Stimulated activated naive CD8-positive, alpha-beta T cell treated with anti-CD3 and anti-CD28 coated beads, Interleukin-15, Interleukin-2, amounts not matched to agents 100 ng/mL and 50 ng/mL, for 24 hours (primary cell): ENCODE data around the gene LAMC1.
"Not testable (repeated sequence)": the region's sequence is repeated elsewhere in the genome, so short reads cannot be mapped to it uniquely, and the experiment has no call there.

ENCODE experiments used
- H3K27ac Mint-ChIP-seq: one replicate; pipeline ENCODE4 v1.8.0; 2021; ENCODE audit warnings: mild to moderate bottlenecking, mixed read lengths
- H3K27me3 Mint-ChIP-seq: one replicate; pipeline ENCODE4 v1.8.0; 2021; ENCODE audit warnings: mixed read lengths
- H3K36me3 Mint-ChIP-seq: one replicate; pipeline ENCODE4 v1.8.0; 2021; ENCODE audit warnings: low read depth, mixed read lengths
- H3K4me1 Mint-ChIP-seq: one replicate; pipeline ENCODE4 v1.8.0; 2021; ENCODE audit warnings: low read depth, mixed read lengths
- H3K4me3 Mint-ChIP-seq: one replicate; pipeline ENCODE4 v1.8.0; 2021; ENCODE audit warnings: mild to moderate bottlenecking, mixed read lengths
- H3K9me3 Mint-ChIP-seq: one replicate; pipeline ENCODE4 v1.8.0; 2021; ENCODE audit warnings: mixed read lengths

LAMC1 gene

GRCh38 chr1:183147735-183148134 is 124.5 kb downstream of the LAMC1 start:
- Mint-ChIP-seq H3K9me3 (no peaks in the 10 kb centered on the region), H3K27ac (no peak overlapping the region), H3K4me3 (no peak overlapping the region), H3K27me3 (peaks cover 5% of the 10 kb centered on the region), H3K4me1 (no peaks in the 10 kb centered on the region), H3K36me3 (no peaks in the 10 kb centered on the region)

GRCh38 chr1:183148599-183148998 is 125.4 kb downstream of the LAMC1 start:
- no peak overlapping the region for H3K4me3 Mint-ChIP-seq
- H3K36me3 Mint-ChIP-seq: no peaks in the 10 kb centered on the region
- H3K9me3 Mint-ChIP-seq: no peaks in the 10 kb centered on the region
- no peaks in the 10 kb centered on the region for H3K4me1 Mint-ChIP-seq
- H3K27ac Mint-ChIP-seq: no peak overlapping the region
- H3K27me3 Mint-ChIP-seq: peaks cover 8% of the 10 kb centered on the region

- Mint-ChIP-seq H3K4me3 (no peak overlapping the region), H3K27ac (no peak overlapping the region), H3K9me3 (no peaks in the 10 kb centered on the region), H3K27me3 (peaks cover 12% of the 10 kb centered on the region), H3K36me3 (no peaks in the 10 kb centered on the region), H3K4me1 (no peaks in the 10 kb centered on the region)
Measured at GRCh38 chr1:183149273-183149672, 126.1 kb downstream of the LAMC1 start.

GRCh38 chr1:183150032-183150431 is 126.8 kb downstream of the LAMC1 start:
- not testable (repeated sequence) for H3K36me3 Mint-ChIP-seq, H3K9me3 Mint-ChIP-seq, H3K27ac Mint-ChIP-seq, H3K4me1 Mint-ChIP-seq, H3K4me3 Mint-ChIP-seq
- H3K27me3 Mint-ChIP-seq: peaks cover 11% of the 10 kb centered on the region

DNA sequence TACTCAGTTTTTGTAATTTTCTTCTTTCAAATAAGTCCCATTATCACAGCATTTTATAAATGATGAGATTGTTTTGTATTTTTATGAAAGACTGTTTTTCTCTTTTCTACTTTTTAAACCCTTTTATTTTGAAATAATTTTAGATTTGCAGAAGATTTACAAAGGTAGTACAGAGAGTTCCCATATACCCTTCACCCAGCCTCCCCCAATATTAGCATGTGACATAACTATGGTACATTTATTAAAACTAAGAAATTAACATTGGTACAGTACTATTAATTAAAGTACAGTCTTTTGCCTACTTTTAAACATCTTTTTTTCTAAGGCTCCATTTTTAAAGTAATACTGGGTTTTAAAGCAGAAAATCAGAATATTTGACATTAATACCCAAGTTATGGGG is 127.2 kb downstream of the LAMC1 start:
- Mint-ChIP-seq H3K4me1 (no peaks in the 10 kb centered on the region), H3K36me3 (no peaks in the 10 kb centered on the region), H3K4me3 (no peak overlapping the region), H3K27me3 (peaks cover 11% of the 10 kb centered on the region), H3K27ac (no peak overlapping the region), H3K9me3 (no peaks in the 10 kb centered on the region)

DNA sequence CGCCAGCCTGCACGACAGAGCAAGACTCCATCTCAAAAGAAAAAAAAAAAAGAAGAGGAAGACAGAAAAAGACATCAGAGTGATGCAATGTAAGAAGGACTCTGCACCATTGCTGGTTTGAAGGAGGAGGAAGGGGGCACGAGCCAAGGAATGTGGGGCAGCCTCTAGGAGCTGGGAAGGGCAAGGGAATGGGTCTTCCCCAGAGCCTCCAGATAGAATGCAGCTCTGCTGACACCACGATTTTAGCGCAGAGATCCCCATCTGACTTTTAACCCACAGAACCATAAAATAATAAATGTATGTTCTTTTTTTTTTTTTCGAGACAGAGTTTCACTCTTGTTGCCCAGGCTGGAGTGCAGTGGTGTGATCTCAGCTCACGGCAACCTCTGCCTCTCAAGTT is 129.0 kb downstream of the LAMC1 start:
- no peak overlapping the region for H3K4me3 Mint-ChIP-seq
- no peaks in the 10 kb centered on the region for H3K9me3 Mint-ChIP-seq
- no peak overlapping the region for H3K27ac Mint-ChIP-seq
- H3K36me3 Mint-ChIP-seq: no peaks in the 10 kb centered on the region
- peaks cover 11% of the 10 kb centered on the region for H3K27me3 Mint-ChIP-seq
- no peaks in the 10 kb centered on the region for H3K4me1 Mint-ChIP-seq

GRCh38 chr1:183155939-183156338 is 132.7 kb downstream of the LAMC1 start:
- H3K36me3 Mint-ChIP-seq: no peaks in the 10 kb centered on the region
- H3K4me1 Mint-ChIP-seq: no peaks in the 10 kb centered on the region
- H3K4me3 Mint-ChIP-seq: no peak overlapping the region
- no peak overlapping the region for H3K27ac Mint-ChIP-seq
- peaks cover 11% of the 10 kb centered on the region for H3K27me3 Mint-ChIP-seq
- H3K9me3 Mint-ChIP-seq: no peaks in the 10 kb centered on the region

DNA sequence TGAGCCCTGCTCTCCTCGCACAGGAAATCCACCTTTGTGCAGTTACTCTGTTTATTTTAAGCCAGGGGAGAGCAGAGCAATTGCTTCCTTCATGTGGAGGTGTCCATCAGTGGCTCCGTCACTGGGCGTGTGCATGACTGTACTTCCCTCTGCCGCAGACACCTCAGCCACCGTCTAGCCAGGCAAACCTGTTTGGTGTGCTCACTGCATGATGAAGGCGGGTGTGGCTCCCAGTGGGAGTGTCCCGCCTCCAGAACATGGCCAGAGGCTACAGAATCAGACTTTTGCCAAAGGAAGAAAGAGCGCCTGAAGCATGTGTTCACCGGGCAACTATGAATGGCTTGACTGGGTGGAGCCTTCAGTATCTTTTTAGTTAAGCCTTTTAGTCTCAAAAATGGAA is 136.7 kb downstream of the LAMC1 start:
- Mint-ChIP-seq H3K27ac (no peak overlapping the region), H3K4me3 (no peak overlapping the region), H3K36me3 (no peaks in the 10 kb centered on the region), H3K9me3 (no peaks in the 10 kb centered on the region), H3K27me3 (no peaks in the 10 kb centered on the region), H3K4me1 (no peaks in the 10 kb centered on the region)

DNA sequence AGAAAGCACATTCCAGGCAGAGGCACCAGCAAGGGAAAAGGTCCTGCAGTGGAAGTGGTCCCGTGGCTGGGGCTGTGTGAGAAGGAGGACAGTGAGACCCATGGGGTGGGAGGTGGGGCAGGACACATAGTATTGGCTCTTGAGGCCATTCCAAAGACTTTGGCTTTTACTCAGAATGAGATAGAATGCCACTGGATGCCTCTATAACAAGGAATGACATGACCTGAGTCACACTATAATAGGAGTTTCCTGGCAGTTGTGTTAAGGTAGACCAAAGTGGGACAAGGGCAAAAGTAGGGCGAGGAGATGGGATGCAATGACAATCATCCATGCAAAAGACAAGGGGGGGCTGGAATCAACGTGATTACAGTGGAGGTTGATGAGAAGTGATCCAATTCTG is 138.2 kb downstream of the LAMC1 start:
- Mint-ChIP-seq H3K9me3 (no peaks in the 10 kb centered on the region), H3K36me3 (no peaks in the 10 kb centered on the region), H3K27me3 (no peaks in the 10 kb centered on the region), H3K27ac (no peak overlapping the region), H3K4me1 (no peaks in the 10 kb centered on the region), H3K4me3 (no peak overlapping the region)

DNA sequence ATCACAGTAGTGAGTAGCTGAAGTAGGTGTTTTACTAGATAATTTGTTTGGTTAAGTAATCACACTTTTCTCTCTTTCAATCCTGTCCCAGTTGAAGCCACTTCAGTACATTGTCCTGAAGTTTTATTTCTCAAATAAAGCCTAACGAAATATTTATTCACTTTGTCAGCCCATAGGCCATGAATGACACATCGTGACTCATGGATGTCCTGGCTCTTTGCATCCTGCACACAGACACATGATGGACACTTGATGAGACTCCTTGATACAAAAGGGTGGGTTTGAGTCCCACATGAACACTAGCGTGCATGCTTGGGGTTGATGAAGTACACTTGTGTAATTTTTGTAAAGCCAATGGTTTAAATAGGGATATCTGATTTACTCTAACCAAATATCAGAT is 140.1 kb downstream of the LAMC1 start:
- Mint-ChIP-seq H3K36me3 (no peaks in the 10 kb centered on the region), H3K27ac (no peak overlapping the region), H3K9me3 (no peaks in the 10 kb centered on the region), H3K4me3 (no peak overlapping the region), H3K27me3 (no peaks in the 10 kb centered on the region), H3K4me1 (no peaks in the 10 kb centered on the region)

DNA sequence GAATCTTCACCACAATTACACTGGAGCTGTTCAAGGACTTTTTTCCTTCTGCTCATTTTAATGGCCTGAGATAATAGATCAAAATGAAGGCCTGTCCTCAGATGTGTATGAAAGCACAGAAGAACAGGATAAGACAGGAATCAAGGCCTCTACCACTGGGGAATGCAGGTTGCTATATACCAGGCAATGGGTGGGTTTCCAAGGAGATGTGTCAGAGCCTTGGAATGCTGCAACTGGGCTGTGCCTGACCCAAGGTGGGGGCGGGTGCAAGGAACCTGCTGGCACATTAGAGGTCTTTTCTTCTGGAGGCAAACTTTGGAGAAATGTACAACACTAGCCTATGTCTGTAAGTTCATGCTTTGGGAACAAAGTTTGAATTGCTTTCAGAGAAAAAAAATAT is 141.1 kb downstream of the LAMC1 start:
- no peak overlapping the region for H3K27ac Mint-ChIP-seq
- H3K4me3 Mint-ChIP-seq: no peak overlapping the region
- H3K4me1 Mint-ChIP-seq: no peaks in the 10 kb centered on the region
- H3K9me3 Mint-ChIP-seq: no peaks in the 10 kb centered on the region
- peaks cover 4% of the 10 kb centered on the region for H3K27me3 Mint-ChIP-seq
- no peaks in the 10 kb centered on the region for H3K36me3 Mint-ChIP-seq

- H3K36me3 Mint-ChIP-seq: no peaks in the 10 kb centered on the region
- peaks cover 6% of the 10 kb centered on the region for H3K27me3 Mint-ChIP-seq
- no peak overlapping the region for H3K27ac Mint-ChIP-seq
- no peak overlapping the region for H3K4me3 Mint-ChIP-seq
- H3K4me1 Mint-ChIP-seq: no peaks in the 10 kb centered on the region
- H3K9me3 Mint-ChIP-seq: no peaks in the 10 kb centered on the region
Measured at GRCh38 chr1:183164963-183165362, 141.7 kb downstream of the LAMC1 start.

GRCh38 chr1:183165456-183165855 is 142.2 kb downstream of the LAMC1 start:
- H3K4me1 Mint-ChIP-seq: no peaks in the 10 kb centered on the region
- H3K27me3 Mint-ChIP-seq: peaks cover 7% of the 10 kb centered on the region
- no peaks in the 10 kb centered on the region for H3K36me3 Mint-ChIP-seq
- H3K27ac Mint-ChIP-seq: no peak overlapping the region
- no peak overlapping the region for H3K4me3 Mint-ChIP-seq
- no peaks in the 10 kb centered on the region for H3K9me3 Mint-ChIP-seq

DNA sequence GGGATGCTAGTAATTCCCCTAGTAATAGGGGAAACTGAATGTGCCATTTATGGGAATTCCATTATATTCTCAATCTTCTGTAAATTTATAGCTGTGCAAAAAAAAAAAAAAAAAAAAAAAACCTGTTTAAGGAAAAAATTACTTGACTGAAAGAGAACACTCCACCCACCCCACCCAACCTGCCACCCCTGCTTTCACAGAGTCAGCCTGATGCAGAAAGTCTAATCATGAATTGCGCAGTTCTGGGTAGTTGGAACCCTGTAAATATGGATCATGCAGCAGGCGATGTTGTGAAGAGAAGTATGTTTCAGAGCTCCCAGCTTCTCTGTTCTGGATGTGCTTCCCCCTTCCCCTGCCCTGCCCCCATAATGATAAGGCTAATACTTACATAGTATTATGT is 143.2 kb downstream of the LAMC1 start:
- no peaks in the 10 kb centered on the region for H3K4me1 Mint-ChIP-seq
- peaks cover 7% of the 10 kb centered on the region for H3K27me3 Mint-ChIP-seq
- no peak overlapping the region for H3K4me3 Mint-ChIP-seq
- H3K27ac Mint-ChIP-seq: no peak overlapping the region
- H3K36me3 Mint-ChIP-seq: no peaks in the 10 kb centered on the region
- H3K9me3 Mint-ChIP-seq: no peaks in the 10 kb centered on the region

GRCh38 chr1:183167676-183168075 is 144.5 kb downstream of the LAMC1 start:
- Mint-ChIP-seq H3K4me3 (no peak overlapping the region), H3K9me3 (no peaks in the 10 kb centered on the region), H3K27ac (no peak overlapping the region), H3K36me3 (no peaks in the 10 kb centered on the region), H3K4me1 (no peaks in the 10 kb centered on the region), H3K27me3 (peaks cover 7% of the 10 kb centered on the region)

GRCh38 chr1:183168308-183168707 is 145.1 kb downstream of the LAMC1 start:
- no peak overlapping the region for H3K27ac Mint-ChIP-seq
- H3K4me1 Mint-ChIP-seq: no peaks in the 10 kb centered on the region

GRCh38 chr1:183173828-183174227 is 150.6 kb downstream of the LAMC1 start:
- no peak overlapping the region for H3K27ac Mint-ChIP-seq
- H3K4me3 Mint-ChIP-seq: no peak overlapping the region
- no peaks in the 10 kb centered on the region for H3K4me1 Mint-ChIP-seq
- peaks cover 3% of the 10 kb centered on the region for H3K9me3 Mint-ChIP-seq
- H3K36me3 Mint-ChIP-seq: no peaks in the 10 kb centered on the region
- H3K27me3 Mint-ChIP-seq: peaks cover 4% of the 10 kb centered on the region

More at GRCh38 chr1:183168308-183168707, 145.1 kb downstream of the LAMC1 start:
- H3K9me3 Mint-ChIP-seq: no peaks in the 10 kb centered on the region
- H3K27me3 Mint-ChIP-seq: peaks cover 7% of the 10 kb centered on the region
- H3K4me3 Mint-ChIP-seq: no peak overlapping the region
- H3K36me3 Mint-ChIP-seq: no peaks in the 10 kb centered on the region
